Suprapubic skin (tissue), 4 donors: ENCODE data around the gene ZNF839. TPM values are rescaled to one million over a fixed set of nuclear protein-coding genes. Genes with fewer than 3 reads are reported as not detected.

Source experiments
- DNase-seq, 2 donors: peaks; one replicate each; pipeline ENCODE4 v3.0.0-alpha.2; 2019; ENCODE audit warnings: low spot score in 2 of 2
- H3K27ac ChIP-seq: fragments of 200-600 bp; sonication (generic); one replicate; pipeline ENCODE4 v1.5.1; 2019
- H3K27me3 ChIP-seq: fragments of 200-600 bp; sonication (generic); one replicate; pipeline ENCODE4 v1.5.1; 2019
- H3K36me3 ChIP-seq: fragments of 200-600 bp; sonication (generic); one replicate; pipeline ENCODE4 v1.5.1; 2019
- H3K4me1 ChIP-seq: fragments of 200-600 bp; sonication (generic); one replicate; pipeline ENCODE4 v1.5.1; 2019
- H3K4me3 ChIP-seq: fragments of 200-600 bp; sonication (generic); one replicate; pipeline ENCODE4 v1.5.1; 2019; ENCODE audit warnings: mild to moderate bottlenecking
- H3K9me3 ChIP-seq: fragments of 200-600 bp; sonication (generic); one replicate; pipeline ENCODE4 v1.5.1; 2019
- CTCF ChIP-seq, 2 donors: fragments of 200-600 bp in 1 of 2; fragments of 450-650 bp in 1 of 2; sonication (generic) in 1 of 2; IDR thresholded peaks; one replicate each; pipeline ENCODE4 v1.5.1; 2016 to 2019; ENCODE audit warnings: antibody characterized with exemption in 2 of 2, mild to moderate bottlenecking in 1 of 2, moderate library complexity in 1 of 2
- EP300 ChIP-seq: sonication (generic); formaldehyde crosslinking; IDR thresholded peaks from one replicate; pipeline ENCODE4 v1.6.1; 2017; ENCODE audit warnings: antibody characterized with exemption
- POLR2A ChIP-seq, 2 donors: fragments of 450-650 bp; IDR thresholded peaks; one replicate each; pipeline ENCODE4 v1.6.1; 2017; ENCODE audit warnings: antibody characterized with exemption in 2 of 2, mild to moderate bottlenecking in 2 of 2, moderate library complexity in 2 of 2
- POLR2AphosphoS5 ChIP-seq, 3 donors: sonication (generic); formaldehyde crosslinking; IDR thresholded peaks; one replicate each; pipeline ENCODE4 v1.6.1; 2017; ENCODE audit warnings: antibody characterized with exemption in 3 of 3
- WGBS: methylation state at CpG from one replicate; pipeline ENCODE4 v1.1.5; 2018; 5-methylcytosine and 5-hydroxymethylcytosine counted together
- total RNA-seq, 4 donors: library from RNA; depleted of rRNA; stranded (reverse); fragments of >200 nt; gene quantifications; one replicate each; pipeline ENCODE4 v1.1.0, GENCODE V29; 2016

The ZNF839 gene
- total RNA-seq, 4 donors from 2014 or later, result 9.2 to 41.0 (median 17.7) TPM

DNA sequence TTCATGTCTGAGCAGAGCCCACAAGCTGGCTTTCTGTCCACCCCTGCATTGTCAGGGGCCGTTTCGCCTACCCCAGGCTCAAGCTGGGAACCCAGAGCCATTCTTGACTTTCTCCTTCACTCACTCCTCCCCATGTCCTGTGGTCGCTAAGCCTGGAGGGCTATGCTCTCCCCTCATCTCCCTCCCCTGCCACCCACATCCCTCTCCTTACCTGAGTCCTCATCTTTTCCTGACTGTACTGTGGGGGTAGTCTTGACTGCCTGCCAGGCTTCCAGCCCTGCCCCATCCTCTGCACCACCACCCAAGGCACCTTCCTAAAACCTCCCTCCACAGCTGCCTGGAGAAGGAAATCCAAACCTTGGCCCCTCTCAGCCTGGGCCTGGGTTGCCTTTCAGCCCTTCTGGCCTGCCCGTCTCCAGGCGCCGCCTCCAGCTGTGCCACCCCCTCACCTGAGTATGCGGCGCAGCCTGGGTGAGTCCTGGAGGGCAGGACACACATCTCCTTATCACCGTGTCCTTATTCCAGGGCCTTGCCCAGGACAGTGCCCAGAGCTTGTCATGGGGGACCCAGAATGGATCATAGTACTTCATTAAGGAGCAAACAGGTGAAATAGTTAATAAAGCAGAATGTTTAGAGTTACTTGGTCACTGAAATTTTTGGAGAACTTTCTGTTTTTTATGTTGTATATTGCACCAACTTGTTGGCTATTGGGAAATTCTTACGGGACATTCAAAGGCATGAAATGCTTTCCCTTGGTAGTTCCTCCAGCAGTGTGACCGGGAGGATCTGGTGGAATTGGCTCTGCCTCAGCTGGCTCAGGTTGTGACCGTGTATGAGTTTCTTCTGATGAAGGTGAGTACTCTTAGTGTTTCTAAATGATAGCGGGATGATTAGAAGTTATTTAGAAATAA is 14.5 kb downstream of the ZNF839 start:
- Histone ChIP-seq H3K27ac (no peak overlapping the region), H3K36me3 (peaks cover 72% of the 10 kb centered on the region), H3K9me3 (no peaks in the 10 kb centered on the region)

DNA sequence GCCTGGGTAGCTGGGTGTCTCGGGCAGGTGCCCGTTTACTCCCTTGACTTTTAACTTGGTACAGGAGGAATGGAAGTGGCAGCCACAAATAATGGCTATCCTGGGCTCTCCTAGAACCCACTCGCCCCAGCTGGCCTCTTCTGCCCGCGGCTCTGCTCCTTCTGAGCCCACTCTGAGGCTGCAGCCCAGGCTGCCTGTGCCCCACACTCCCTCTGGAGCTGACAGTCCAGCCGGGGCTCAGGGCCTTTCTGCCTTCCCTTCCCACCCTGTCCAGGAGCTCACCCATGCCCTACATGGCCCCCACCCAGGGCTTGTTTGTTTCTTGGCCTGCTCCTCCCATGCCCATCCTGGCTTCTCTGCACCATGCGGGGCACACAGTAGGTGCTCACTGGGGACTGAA is 15.6 kb downstream of the ZNF839 start:
- no peaks in the 10 kb centered on the region for H3K4me1 ChIP-seq
- no peak for DNase-seq
- H3K27me3 ChIP-seq, result no peaks in the 10 kb centered on the region
- H3K4me3 ChIP-seq, result no peak overlapping the region
- no peaks in the 10 kb centered on the region for H3K9me3 ChIP-seq
- TF ChIP-seq POLR2AphosphoS5 (IDR thresholded peaks at IDR 0.05) (no peak), CTCF (IDR thresholded peaks at IDR 0.05) (no peak), POLR2A (IDR thresholded peaks at IDR 0.05) (no peak), EP300 (no peak)
- 93% methylated on average over 7 of the region's 7 CpGs for WGBS
- H3K36me3 ChIP-seq, result peaks cover 83% of the 10 kb centered on the region
- H3K27ac ChIP-seq, result no peak overlapping the region

More for the DNA sequence above, 14.5 kb downstream of the ZNF839 start:
- WGBS, result 88% methylated on average over 13 of the region's 13 CpGs
- DNase-seq, result no peak
- H3K4me1 ChIP-seq, result no peaks in the 10 kb centered on the region
- no peaks in the 10 kb centered on the region for H3K27me3 ChIP-seq
- no peak overlapping the region for H3K4me3 ChIP-seq
- TF ChIP-seq CTCF (IDR thresholded peaks at IDR 0.05) (no peak), POLR2AphosphoS5 (IDR thresholded peaks at IDR 0.05) (no peak), POLR2A (IDR thresholded peaks at IDR 0.05) (no peak), EP300 (no peak)

GRCh38 chr14:102338724-102339123 is 19.2 kb downstream of the ZNF839 start:
- no peak for DNase-seq

GRCh38 chr14:102341566-102341965 is 22.0 kb downstream of the ZNF839 start:
- TF ChIP-seq EP300 (no peak), POLR2A (IDR thresholded peaks at IDR 0.05) (no peak), POLR2AphosphoS5 (IDR thresholded peaks at IDR 0.05) (no peak), CTCF (IDR thresholded peaks at IDR 0.05) (no peak)
- 90% methylated on average over 2 of the region's 8 CpGs for WGBS
- no peak overlapping the region for H3K4me3 ChIP-seq
- peaks cover 97% of the 10 kb centered on the region for H3K36me3 ChIP-seq
- no peaks in the 10 kb centered on the region for H3K4me1 ChIP-seq
- no peak for DNase-seq
- no peaks in the 10 kb centered on the region for H3K27me3 ChIP-seq
- H3K27ac ChIP-seq, result no peak overlapping the region
- no peaks in the 10 kb centered on the region for H3K9me3 ChIP-seq

More at GRCh38 chr14:102338724-102339123, 19.2 kb downstream of the ZNF839 start:
- Histone ChIP-seq H3K27me3 (no peaks in the 10 kb centered on the region), H3K4me1 (no peaks in the 10 kb centered on the region), H3K27ac (no peak overlapping the region), H3K9me3 (no peaks in the 10 kb centered on the region), H3K4me3 (no peak overlapping the region), H3K36me3 (peaks cover 94% of the 10 kb centered on the region)
- TF ChIP-seq POLR2AphosphoS5 (IDR thresholded peaks at IDR 0.05) (no peak), EP300 (no peak), CTCF (IDR thresholded peaks at IDR 0.05) (no peak), POLR2A (IDR thresholded peaks at IDR 0.05) (no peak)
- WGBS, result 88% methylated on average over 9 of the region's 9 CpGs

GRCh38 chr14:102342238-102342637 is 22.7 kb downstream of the ZNF839 start:
- H3K27me3 ChIP-seq, result no peaks in the 10 kb centered on the region
- H3K4me3 ChIP-seq, result no peak overlapping the region
- no peaks in the 10 kb centered on the region for H3K9me3 ChIP-seq
- no peaks in the 10 kb centered on the region for H3K4me1 ChIP-seq
- WGBS, result 91% methylated on average over 5 of the region's 5 CpGs
- DNase-seq, result no peak
- H3K27ac ChIP-seq, result no peak overlapping the region
- TF ChIP-seq EP300, result no peak
- TF ChIP-seq POLR2A (IDR thresholded peaks at IDR 0.05), result no peak
- no peak for TF ChIP-seq POLR2AphosphoS5 (IDR thresholded peaks at IDR 0.05)
- TF ChIP-seq CTCF (IDR thresholded peaks at IDR 0.05), result no peak
- H3K36me3 ChIP-seq, result peaks cover 97% of the 10 kb centered on the region
